Endothelial cell of umbilical vein (primary cell): ENCODE results near the gene CHAF1A. TPM values are rescaled to one million over a fixed set of nuclear protein-coding genes. Genes with fewer than 3 reads are reported as not detected.

Source experiments
- BruUV-seq: library from RNA; stranded (reverse); fragments of 400-500 nt; replicated peaks from 2 replicates; lab custom pipeline; 2021; lab: Mats Ljungman, UMichigan
- CTCF ChIA-PET: fragments of 300-600, 350-600 bp; sonication (Branson Sonifier 250); formaldehyde crosslinking; loops from one replicate; lab custom pipeline; 2021; ENCODE audit warnings: antibody characterized with exemption, inconsistent platforms; lab: Charles Lee
- POLR2A ChIA-PET: fragments of 300-600, 350-600 bp; sonication (Branson Sonifier 250); formaldehyde crosslinking; loops from one replicate; lab custom pipeline; 2021; ENCODE audit warnings: antibody characterized with exemption, inconsistent platforms; lab: Charles Lee
- DNase-seq: peaks from one replicate; pipeline ENCODE4 v3.0.0-alpha.2; 2011; ENCODE audit warnings: low read depth, low spot score
- FAIRE-seq: peaks from 2 replicates; lab custom pipeline; 2011; peaks lifted over from hg19 to GRCh38; lab: Jason Lieb, UNC
- H2AFZ ChIP-seq: 2 replicates; pipeline ENCODE4 v1.6.0; 2012; ENCODE audit warnings: low read depth, low read length, control low read depth, inconsistent platforms
- H3K27ac ChIP-seq: 2 replicates; pipeline ENCODE4 v1.5.1; 2011; ENCODE audit warnings: low read depth, mild to moderate bottlenecking, control low read depth, low read length, moderate library complexity; ENCODE audit not compliant: insufficient read depth
- H3K27me3 ChIP-seq, 2 experiments: 2 replicates each; pipeline versions ENCODE4 v1.6.0 to v1.6.1; 2011; ENCODE audit warnings: low read length in 2 of 2, mixed read lengths in 1 of 2; ENCODE audit not compliant: control insufficient read depth in 2 of 2, insufficient read depth in 2 of 2
- H3K36me3 ChIP-seq, 2 experiments: 2 replicates in 1 of 2; 3 replicates in 1 of 2; pipeline ENCODE4 v1.5.1; 2011; ENCODE audit warnings: low read length in 2 of 2, mild to moderate bottlenecking in 1 of 2, moderate library complexity in 1 of 2; ENCODE audit not compliant: control insufficient read depth in 2 of 2, insufficient read depth in 2 of 2; ENCODE audit errors: extremely low read depth in 1 of 2
- H3K4me1 ChIP-seq: 3 replicates; pipeline ENCODE4 v1.5.1; 2011; ENCODE audit warnings: mild to moderate bottlenecking, low read length; ENCODE audit not compliant: control insufficient read depth, insufficient read depth; ENCODE audit errors: extremely low read depth
- H3K4me2 ChIP-seq: 2 replicates; pipeline ENCODE4 v1.6.1; 2011; ENCODE audit warnings: low read length, control low read depth, mixed read lengths; ENCODE audit not compliant: insufficient read depth
- H3K4me3 ChIP-seq, 3 experiments: fragments of 200-600 bp in 1 of 3; sonication (generic), shearing (Covaris generic) in 1 of 3; replicated peaks in 1 of 3; 2 replicates each; pipeline ENCODE4 v1.5.1; 2011 to 2016; ENCODE audit warnings: control low read depth in 3 of 3, low read length in 3 of 3, mild to moderate bottlenecking in 2 of 3, inconsistent platforms in 1 of 3, low read depth in 1 of 3, moderate library complexity in 1 of 3; ENCODE audit not compliant: insufficient read depth in 1 of 3
- H3K79me2 ChIP-seq: 2 replicates; pipeline ENCODE4 v1.6.0; 2012; ENCODE audit warnings: low read length, inconsistent platforms; ENCODE audit not compliant: control insufficient read depth, insufficient read depth
- H3K9ac ChIP-seq: replicated peaks from 2 replicates; pipeline ENCODE3; 2011; ENCODE audit warnings: low read length, control low read depth; ENCODE audit not compliant: insufficient read depth; ENCODE audit errors: extremely low read depth
- H3K9me1 ChIP-seq: replicated peaks from 3 replicates; pipeline ENCODE4 v1.6.0; 2011; ENCODE audit warnings: mild to moderate bottlenecking, low read length; ENCODE audit not compliant: control insufficient read depth, insufficient read depth; ENCODE audit errors: extremely low read depth
- H3K9me3 ChIP-seq: replicated peaks from 2 replicates; pipeline ENCODE4 v1.5.1; 2012; ENCODE audit warnings: low read length, inconsistent platforms; ENCODE audit not compliant: control insufficient read depth, insufficient read depth
- H4K20me1 ChIP-seq: replicated peaks from 2 replicates; pipeline ENCODE3; 2011; ENCODE audit warnings: mild to moderate bottlenecking, low read length; ENCODE audit not compliant: control insufficient read depth, insufficient read depth; ENCODE audit errors: extremely low read depth
- EZH2 ChIP-seq: IDR thresholded peaks from 2 replicates; pipeline ENCODE4 v1.6.1; 2012; ENCODE audit warnings: borderline replicate concordance, low read depth, mild to moderate bottlenecking, moderate library complexity, low read length, inconsistent platforms; ENCODE audit not compliant: severe bottlenecking
- FOS ChIP-seq: IDR thresholded peaks from 2 replicates; pipeline ENCODE4 v1.6.1; 2011; ENCODE audit warnings: mild to moderate bottlenecking, low read length, moderate library complexity, borderline replicate concordance; ENCODE audit not compliant: insufficient read depth
- GATA2 ChIP-seq: IDR thresholded peaks from 2 replicates; pipeline ENCODE4 v1.7.0; 2011; ENCODE audit warnings: low read depth, mild to moderate bottlenecking, moderate library complexity, mixed read lengths, low read length; ENCODE audit not compliant: insufficient read length, insufficient read depth
- JUN ChIP-seq: IDR thresholded peaks from 2 replicates; pipeline ENCODE4 v1.6.1; 2011; ENCODE audit warnings: borderline replicate concordance, low read depth; ENCODE audit not compliant: insufficient read length, insufficient read depth
- MYC ChIP-seq: IDR thresholded peaks from one replicate; pipeline ENCODE4 v1.6.1; 2011; ENCODE audit warnings: mild to moderate bottlenecking, low read depth, low read length
- POLR2A ChIP-seq: IDR thresholded peaks from 2 replicates; pipeline ENCODE4 v1.6.1; 2012; ENCODE audit warnings: low read depth, mild to moderate bottlenecking, control low read depth, low read length
- POLR2AphosphoS5 ChIP-seq: IDR thresholded peaks from 2 replicates; pipeline ENCODE4 v1.6.1; 2012; ENCODE audit warnings: low read depth, mild to moderate bottlenecking, control low read depth, low read length, moderate library complexity; ENCODE audit not compliant: insufficient read depth
- dilution Hi-C: fragments of 300-500 bp; cut with MboI; formaldehyde crosslinking; loops from one replicate; pipeline ENCODE4 v1.15.0; 2019; ENCODE audit warnings: low sequenced_read_pairs; ENCODE audit not compliant: extremely low pct_ligation_motif_present
- intact Hi-C: fragments of 100-400 bp; cut with micrococcal nuclease; formaldehyde crosslinking; loops from one replicate; pipeline ENCODE4 v1.10.0; 2022
- polyA plus RNA-seq, 4 experiments: library from polyadenylated mRNA; depleted of rRNA in 3 of 4; stranded (reverse) in 3 of 4; unstranded in 1 of 4; fragments of >200 nt; gene quantifications; 2 replicates each; pipeline versions ENCODE4 v1.2.1 to v1.2.3, GENCODE V29; 2011 to 2012; ENCODE audit warnings: missing spikeins in 1 of 4
- total RNA-seq: library from RNA; stranded (reverse); gene quantifications from 2 replicates; pipeline ENCODE4 v1.2.3, GENCODE V29; 2021
- TF ChIP-seq, protein P1 (sequence below): IDR thresholded peaks from 2 replicates; pipeline ENCODE4 v1.6.1; 2011; ENCODE audit not compliant: insufficient read depth, insufficient read length
- TF ChIP-seq, protein P2 (sequence below), 2 donors: IDR thresholded peaks; 1 replicate in 1 of 2; 2 replicates in 1 of 2; pipeline ENCODE4 v1.5.1; 2011; ENCODE audit warnings: low read length in 2 of 2, mild to moderate bottlenecking in 2 of 2, moderate library complexity in 2 of 2, control low read depth in 1 of 2, inconsistent platforms in 1 of 2, low read depth in 1 of 2; ENCODE audit not compliant: insufficient read depth in 1 of 2; ENCODE audit errors: extremely low read depth in 1 of 2

CHAF1A gene
- total and polyA plus RNA-seq, 2 donors (not counting 3 experiments of a cell fraction or from before 2014, with no cell fraction given) = 19.5 to 44.5 TPM

DNA sequence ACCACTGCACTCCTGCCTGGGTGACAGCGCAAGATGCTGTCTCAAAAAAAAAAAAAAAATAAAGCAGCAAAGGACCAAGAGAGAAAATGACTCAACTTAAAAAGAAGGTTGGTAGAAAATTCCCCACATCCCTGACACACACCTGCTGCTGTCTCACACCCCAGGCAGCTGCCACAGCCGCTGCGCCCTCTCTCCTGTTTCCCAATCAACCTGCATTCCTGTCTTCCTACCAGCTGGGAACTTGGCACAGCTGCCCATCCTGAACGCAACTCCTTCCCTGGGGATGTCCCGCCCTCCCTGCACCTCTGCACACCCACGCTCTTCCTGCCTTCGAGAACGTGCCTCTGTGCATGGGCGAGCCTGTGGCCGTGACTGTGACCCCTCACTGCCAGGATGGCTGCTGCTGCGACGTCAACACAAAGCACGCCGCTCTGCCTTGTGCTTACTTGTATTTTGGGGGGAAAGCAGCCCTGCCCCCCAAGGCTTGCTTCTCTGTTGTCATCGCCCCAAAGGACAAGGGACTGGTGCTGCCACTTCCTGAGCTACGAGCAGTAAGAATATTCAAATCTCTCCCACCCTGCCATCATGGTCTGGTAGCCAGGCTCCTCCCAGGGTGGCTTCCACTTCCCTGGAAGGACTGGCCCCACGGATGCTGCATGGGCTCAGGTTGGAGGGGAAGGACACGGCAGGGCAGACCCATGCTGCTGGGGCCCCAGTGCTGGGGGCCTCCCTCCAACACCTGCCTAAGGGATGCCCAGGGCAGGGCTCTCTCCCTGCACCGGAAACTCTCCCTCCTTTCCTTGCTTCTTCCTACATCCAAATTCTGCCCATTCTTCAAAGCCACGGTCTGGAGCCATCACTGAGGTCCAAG is 22.8 kb upstream of the CHAF1A start:
- DNase-seq = peak; percentile 38
- Histone ChIP-seq H4K20me1 (no peaks in the 10 kb centered on the region), H3K9me3 (no peaks in the 10 kb centered on the region), H3K27me3 (no peaks in the 10 kb centered on the region), H3K4me2 (no peak overlapping the region), H3K4me1 (peaks cover 45% of the 10 kb centered on the region), H3K79me2 (peaks cover 90% of the 10 kb centered on the region), H3K9me1 (no peaks in the 10 kb centered on the region), H3K27ac (no peak overlapping the region), H3K9ac (no peak overlapping the region), H2AFZ (no peak overlapping the region), H3K36me3 (peaks cover 0 to 13% of the 10 kb centered on the region in 2 experiments), H3K4me3 (no peak overlapping the region)
- FAIRE-seq = peak; percentile 12
- dilution Hi-C loops = no loop called here
- CTCF ChIA-PET = interaction anchor here (0.7 to 8.7 kb wide), 6 partner anchors 10 to 184 kb away, joined by 3 to 105 read pairs (median 4); partner anchors contain the start of gene SH3GL1
- TF ChIP-seq GATA2 = no peak
- TF ChIP-seq, protein P1, sequence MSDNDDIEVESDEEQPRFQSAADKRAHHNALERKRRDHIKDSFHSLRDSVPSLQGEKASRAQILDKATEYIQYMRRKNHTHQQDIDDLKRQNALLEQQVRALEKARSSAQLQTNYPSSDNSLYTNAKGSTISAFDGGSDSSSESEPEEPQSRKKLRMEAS = no peak
- TF ChIP-seq, protein P2, sequence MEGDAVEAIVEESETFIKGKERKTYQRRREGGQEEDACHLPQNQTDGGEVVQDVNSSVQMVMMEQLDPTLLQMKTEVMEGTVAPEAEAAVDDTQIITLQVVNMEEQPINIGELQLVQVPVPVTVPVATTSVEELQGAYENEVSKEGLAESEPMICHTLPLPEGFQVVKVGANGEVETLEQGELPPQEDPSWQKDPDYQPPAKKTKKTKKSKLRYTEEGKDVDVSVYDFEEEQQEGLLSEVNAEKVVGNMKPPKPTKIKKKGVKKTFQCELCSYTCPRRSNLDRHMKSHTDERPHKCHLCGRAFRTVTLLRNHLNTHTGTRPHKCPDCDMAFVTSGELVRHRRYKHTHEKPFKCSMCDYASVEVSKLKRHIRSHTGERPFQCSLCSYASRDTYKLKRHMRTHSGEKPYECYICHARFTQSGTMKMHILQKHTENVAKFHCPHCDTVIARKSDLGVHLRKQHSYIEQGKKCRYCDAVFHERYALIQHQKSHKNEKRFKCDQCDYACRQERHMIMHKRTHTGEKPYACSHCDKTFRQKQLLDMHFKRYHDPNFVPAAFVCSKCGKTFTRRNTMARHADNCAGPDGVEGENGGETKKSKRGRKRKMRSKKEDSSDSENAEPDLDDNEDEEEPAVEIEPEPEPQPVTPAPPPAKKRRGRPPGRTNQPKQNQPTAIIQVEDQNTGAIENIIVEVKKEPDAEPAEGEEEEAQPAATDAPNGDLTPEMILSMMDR (IDR thresholded peaks at IDR 0.05; ENCODE audit: extremely low read depth in 1 of 2, insufficient read depth in 1 of 2, low read depth in 1 of 2, low read length in 2 of 2) = no peak
- no peak for TF ChIP-seq POLR2AphosphoS5
- no peak for TF ChIP-seq POLR2A
- TF ChIP-seq JUN = no peak
- TF ChIP-seq FOS = no peak
- TF ChIP-seq MYC = no peak
- no peak for TF ChIP-seq EZH2
- intact Hi-C loops = no loop called here
- BruUV-seq = no TSS peak
- POLR2A ChIA-PET = interaction anchor here (0.7 kb wide), 1 partner anchor 133 kb away, joined by 3 read pairs; the partner anchor contains the start of gene YJU2
